ENCODE results near the gene OR2J1.

Gene OR2J1

GRCh38 chr6:29099190-29099589 is at the start of gene OR2J1:
TSS of gene OR2J1 (plus strand) at chr6:29099490. CDS start at chr6:29100943, 1,453 bp downstream.
- TF ChIP-seq CTCF (IDR thresholded peaks at IDR 0.05; ENCODE audit: insufficient read depth, low read depth, low read length, missing control alignments): no peak
- no peak for DNase-seq (ENCODE audit: low read depth)

GRCh38 chr6:29051680-29052079 is 47.6 kb upstream of the OR2J1 start:
- no peak for DNase-seq (ENCODE audit: low read depth)
- TF ChIP-seq CTCF (IDR thresholded peaks at IDR 0.05; ENCODE audit: insufficient read depth, low read depth, low read length, missing control alignments): no peak
- H3K4me3 ChIP-seq (ENCODE audit: low read depth, low read length): no peak overlapping the region

More at GRCh38 chr6:29099190-29099589, at the start of gene OR2J1:
- H3K4me3 ChIP-seq (ENCODE audit: low read depth, low read length): no peak within 1 kb of the TSS

GRCh38 chr6:29071831-29072723 is 27.2 kb upstream of the OR2J1 start:
- H3K4me3 ChIP-seq (ENCODE audit: low read depth, low read length): no peak overlapping the region
- peak; percentile 48 for DNase-seq (ENCODE audit: low read depth)
- peak; percentile 65 for TF ChIP-seq CTCF (IDR thresholded peaks at IDR 0.05; ENCODE audit: insufficient read depth, low read depth, low read length, missing control alignments)

- no peak for DNase-seq (ENCODE audit: low read depth)
- no peak for TF ChIP-seq CTCF (IDR thresholded peaks at IDR 0.05; ENCODE audit: insufficient read depth, low read depth, low read length, missing control alignments)
- no peak overlapping the region for H3K4me3 ChIP-seq (ENCODE audit: low read depth, low read length)
Measured at GRCh38 chr6:29079203-29079602, 20.1 kb upstream of the OR2J1 start.

- no peak for TF ChIP-seq CTCF (IDR thresholded peaks at IDR 0.05; ENCODE audit: insufficient read depth, low read depth, low read length, missing control alignments)
- H3K4me3 ChIP-seq (ENCODE audit: low read depth, low read length): no peak overlapping the region
- DNase-seq (ENCODE audit: low read depth): no peak
Measured at GRCh38 chr6:29081312-29081711, 18.0 kb upstream of the OR2J1 start.

- TF ChIP-seq CTCF (IDR thresholded peaks at IDR 0.05; ENCODE audit: insufficient read depth, low read depth, low read length, missing control alignments): no peak
- no peak for DNase-seq (ENCODE audit: low read depth)
- H3K4me3 ChIP-seq (ENCODE audit: low read depth, low read length): no peak overlapping the region
Measured at GRCh38 chr6:29082457-29082856, 16.8 kb upstream of the OR2J1 start.

Data from GM12865 (cell line).